ENCODE results near the gene NTRK1.

The NTRK1 gene

DNA sequence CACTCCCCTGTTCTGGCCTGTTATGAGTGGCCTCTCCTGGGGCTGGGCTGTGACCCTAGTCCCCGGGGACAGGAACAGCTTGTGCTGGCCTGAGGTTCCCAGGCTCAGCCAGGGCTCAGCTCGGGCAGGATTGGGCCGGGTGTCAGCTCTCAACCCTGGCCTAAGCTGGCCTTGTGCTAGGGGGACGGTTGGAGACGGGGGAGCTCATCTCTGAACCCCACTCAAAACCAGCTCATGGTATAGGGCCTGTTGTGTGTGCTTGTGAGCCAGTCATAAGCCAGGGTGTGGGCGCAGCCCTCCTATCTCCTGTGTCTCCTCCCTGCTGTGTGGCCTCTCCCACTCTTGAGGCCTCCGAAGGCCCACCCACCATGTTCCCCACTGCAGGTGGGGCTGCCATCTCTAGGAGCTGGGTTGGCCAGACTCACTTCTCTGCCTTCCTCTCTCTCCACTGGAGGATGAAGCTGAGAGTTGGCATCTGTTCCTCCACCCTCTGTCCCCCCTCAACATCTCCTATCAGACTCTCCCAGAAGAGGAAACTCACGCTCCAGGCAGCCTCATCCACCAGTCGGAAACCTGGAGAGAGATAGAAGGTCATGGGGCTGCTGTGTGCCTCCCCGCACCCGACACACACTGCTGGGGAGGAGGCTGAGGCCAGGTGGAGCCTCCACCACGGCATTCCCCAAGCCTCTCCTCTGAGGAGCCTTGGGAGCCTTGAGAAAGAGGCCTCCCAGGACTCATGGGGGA, 34.2 kb downstream of the NTRK1 start:
- DNase-seq (ENCODE audit: extremely low read depth, low read depth) = no peak
- TF ChIP-seq, protein P1, sequence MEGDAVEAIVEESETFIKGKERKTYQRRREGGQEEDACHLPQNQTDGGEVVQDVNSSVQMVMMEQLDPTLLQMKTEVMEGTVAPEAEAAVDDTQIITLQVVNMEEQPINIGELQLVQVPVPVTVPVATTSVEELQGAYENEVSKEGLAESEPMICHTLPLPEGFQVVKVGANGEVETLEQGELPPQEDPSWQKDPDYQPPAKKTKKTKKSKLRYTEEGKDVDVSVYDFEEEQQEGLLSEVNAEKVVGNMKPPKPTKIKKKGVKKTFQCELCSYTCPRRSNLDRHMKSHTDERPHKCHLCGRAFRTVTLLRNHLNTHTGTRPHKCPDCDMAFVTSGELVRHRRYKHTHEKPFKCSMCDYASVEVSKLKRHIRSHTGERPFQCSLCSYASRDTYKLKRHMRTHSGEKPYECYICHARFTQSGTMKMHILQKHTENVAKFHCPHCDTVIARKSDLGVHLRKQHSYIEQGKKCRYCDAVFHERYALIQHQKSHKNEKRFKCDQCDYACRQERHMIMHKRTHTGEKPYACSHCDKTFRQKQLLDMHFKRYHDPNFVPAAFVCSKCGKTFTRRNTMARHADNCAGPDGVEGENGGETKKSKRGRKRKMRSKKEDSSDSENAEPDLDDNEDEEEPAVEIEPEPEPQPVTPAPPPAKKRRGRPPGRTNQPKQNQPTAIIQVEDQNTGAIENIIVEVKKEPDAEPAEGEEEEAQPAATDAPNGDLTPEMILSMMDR (IDR thresholded peaks at IDR 0.05; ENCODE audit: low read depth, low read length, missing control alignments) = no peak
- peak overlapping the region; percentile 53 for H3K4me3 ChIP-seq (replicated peaks; ENCODE audit: low read depth, low read length)

DNA sequence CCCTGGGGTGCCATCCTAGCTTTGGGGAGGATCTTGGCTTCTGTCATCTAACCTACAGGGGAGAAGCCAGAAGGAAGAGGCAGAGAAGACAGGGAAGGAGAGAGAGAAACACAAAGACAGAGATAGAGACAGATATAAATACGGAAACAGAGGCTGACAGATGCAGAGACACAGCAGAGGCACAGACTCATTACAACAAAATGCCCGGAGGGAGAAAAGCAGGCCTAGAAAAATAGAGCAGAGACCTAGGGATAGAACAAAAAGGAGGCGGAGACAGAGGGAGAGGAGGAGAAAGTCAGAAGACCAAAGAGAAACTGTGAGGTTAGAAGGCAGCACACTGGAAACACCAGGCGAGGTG, 34.8 kb downstream of the NTRK1 start:
- DNase-seq (ENCODE audit: extremely low read depth, low read depth) = no peak
- peak overlapping the region; percentile 53 for H3K4me3 ChIP-seq (replicated peaks; ENCODE audit: low read depth, low read length)
- TF ChIP-seq, protein P1 (IDR thresholded peaks at IDR 0.05; ENCODE audit: low read depth, low read length, missing control alignments) = no peak

DNA sequence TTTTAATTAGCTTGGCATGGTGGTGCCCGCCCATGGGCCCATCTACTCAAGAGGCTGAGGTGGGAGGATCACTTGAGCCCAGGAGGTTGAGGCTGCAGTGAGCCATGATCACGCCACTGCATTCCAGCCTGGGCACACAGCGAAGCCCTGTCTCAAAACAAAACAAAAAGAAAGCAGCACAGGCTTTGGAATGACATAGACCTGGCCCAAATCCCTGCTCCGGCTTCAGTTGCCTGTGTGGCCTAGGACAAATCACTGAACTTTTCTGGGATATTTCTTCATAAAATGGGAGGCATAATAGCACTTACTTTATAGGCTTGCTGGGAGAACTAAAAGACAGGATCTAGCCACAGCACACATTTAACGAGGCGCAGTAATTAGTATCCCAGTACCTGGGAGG, 35.3 kb downstream of the NTRK1 start:
- TF ChIP-seq, protein P1 (IDR thresholded peaks at IDR 0.05; ENCODE audit: low read depth, low read length, missing control alignments) = no peak
- no peak overlapping the region for H3K4me3 ChIP-seq (replicated peaks; ENCODE audit: low read depth, low read length)
- DNase-seq (ENCODE audit: extremely low read depth, low read depth) = no peak

DNA sequence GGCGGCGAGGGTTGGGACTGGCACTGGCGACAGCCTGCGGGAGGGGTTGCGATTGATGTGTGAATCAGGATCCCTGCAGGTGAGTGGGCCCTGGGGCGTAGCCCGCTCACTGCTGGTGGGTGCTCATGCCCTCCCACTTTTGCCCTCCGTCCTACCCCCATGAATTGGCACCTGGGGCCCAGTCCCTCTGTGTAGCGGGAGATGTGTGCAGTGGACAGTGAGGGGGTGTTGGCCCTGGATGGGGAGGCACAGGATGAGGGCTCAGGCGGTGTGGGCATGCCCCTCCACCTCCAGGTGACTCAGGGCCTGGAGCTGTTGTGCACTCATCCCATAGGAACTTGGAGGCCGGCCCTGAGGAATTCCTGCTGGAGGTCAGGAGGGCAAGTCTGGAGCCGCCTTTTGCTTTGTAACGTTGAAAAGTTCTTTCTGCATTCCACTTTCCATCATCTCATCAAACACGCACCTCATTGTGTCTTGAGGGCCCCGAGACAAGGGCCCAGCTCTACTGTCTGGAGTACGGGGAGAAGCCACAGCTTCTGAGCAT, 35.9 kb downstream of the NTRK1 start:
- DNase-seq (ENCODE audit: extremely low read depth, low read depth) = peak; percentile 72
- TF ChIP-seq, protein P1 (IDR thresholded peaks at IDR 0.05; ENCODE audit: low read depth, low read length, missing control alignments) = no peak
- H3K4me3 ChIP-seq (replicated peaks; ENCODE audit: low read depth, low read length) = peak overlapping the region; percentile 8; the same call in 1 of the 2 replicates

DNA sequence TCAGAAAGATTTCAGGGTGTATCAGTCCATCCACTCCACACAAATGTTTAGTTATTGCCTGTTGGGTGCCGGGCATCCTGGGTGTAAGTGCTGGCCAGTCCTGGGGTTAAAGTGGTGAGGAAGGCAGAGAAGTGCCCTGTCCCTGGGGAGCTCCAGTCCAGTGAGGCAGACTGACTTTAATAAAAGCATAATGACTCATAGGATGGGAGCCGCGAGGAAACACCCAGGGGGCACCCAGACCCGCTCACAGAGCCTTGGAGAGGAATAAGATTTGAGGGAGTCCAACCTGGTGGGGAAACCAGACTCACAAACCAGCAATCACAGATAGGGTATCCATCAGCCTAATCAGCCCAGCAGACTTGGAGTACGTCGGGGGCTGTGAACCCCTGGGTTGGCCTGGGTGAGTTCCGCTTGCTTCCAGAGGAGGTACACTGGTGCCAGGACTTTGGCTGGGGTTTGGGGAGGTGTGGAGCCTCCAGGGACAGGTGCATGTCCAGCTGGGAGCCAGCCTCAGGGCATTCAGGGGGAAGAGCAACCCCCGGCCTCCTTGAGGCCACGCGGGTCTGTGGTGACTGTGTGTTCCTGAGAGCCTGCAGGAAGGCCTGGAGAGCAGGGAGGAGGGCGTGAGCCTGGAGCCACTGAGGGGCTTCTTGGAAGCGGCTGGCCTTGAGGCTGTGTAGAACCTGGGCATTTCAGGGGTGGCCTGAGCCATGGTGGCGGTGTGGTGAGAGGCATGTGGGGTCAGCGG, 36.6 kb downstream of the NTRK1 start:
- TF ChIP-seq, protein P1 (IDR thresholded peaks at IDR 0.05; ENCODE audit: low read depth, low read length, missing control alignments) = no peak
- DNase-seq (ENCODE audit: extremely low read depth, low read depth) = no peak
- H3K4me3 ChIP-seq (replicated peaks; ENCODE audit: low read depth, low read length) = peak overlapping the region; percentile 17

DNA sequence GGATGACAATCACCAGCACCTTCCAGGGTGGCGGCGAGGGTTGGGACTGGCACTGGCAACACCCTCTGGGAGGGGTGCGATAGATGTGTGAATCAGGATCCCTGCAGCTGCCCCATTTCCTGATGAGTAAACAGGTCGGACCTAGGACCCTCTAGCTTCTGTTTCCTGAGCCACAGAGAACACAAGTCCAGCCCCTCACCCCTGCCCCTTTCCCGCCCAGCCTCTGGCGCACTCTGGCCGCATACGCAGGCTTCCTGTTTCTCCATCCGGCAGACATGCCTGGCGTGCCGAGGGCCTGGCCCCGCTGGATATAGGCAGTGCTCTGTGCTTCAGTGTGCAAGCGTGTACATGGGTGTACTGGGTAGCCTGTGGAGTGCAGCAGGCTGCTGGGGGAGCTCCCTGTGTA, 37.5 kb downstream of the NTRK1 start:
- peak; percentile 52 for DNase-seq (ENCODE audit: extremely low read depth, low read depth)
- peak overlapping the region; percentile 17 for H3K4me3 ChIP-seq (replicated peaks; ENCODE audit: low read depth, low read length)
- TF ChIP-seq, protein P1 (IDR thresholded peaks at IDR 0.05; ENCODE audit: low read depth, low read length, missing control alignments) = no peak

Measured in HFF-Myc (cell line).